GM18873 (cell line): ENCODE data around the gene MKNK1.

Experiments used
- ATAC-seq: cut with Tn5 transposase; IDR thresholded peaks from one replicate; pipeline ENCODE4 v1.9.1; 2021; ENCODE audit warnings: mild to moderate bottlenecking, moderate library complexity, moderate number of reproducible peaks; ENCODE audit not compliant: unreplicated experiment, low FRiP score

The MKNK1 gene

GRCh38 chr1:46510341-46510997, 93.6 kb downstream of the MKNK1 start:
- ATAC-seq: no peak

- no peak for ATAC-seq
Measured at GRCh38 chr1:46508757-46509156, 95.3 kb downstream of the MKNK1 start.
